Activated naive CD4-positive, alpha-beta T cell treated with anti-CD3 and anti-CD28 coated beads, Interleukin-2, amount 10 ng/mL, durations not matched to agents 7 days and 5 days (primary cell): ENCODE measurements around the gene HAND1.

Experiments used
- CTCF ChIA-PET: fragments of 350-600 bp; sonication (Branson Sonifier 250); formaldehyde crosslinking; loops from one replicate; lab custom pipeline; 2021; ENCODE audit warnings: antibody characterized with exemption; lab: Charles Lee
- DNase-seq: peaks from one replicate; pipeline ENCODE4 v3.0.0-alpha.2; 2020
- H3K27ac Mint-ChIP-seq: one replicate; pipeline ENCODE4 v1.8.0; 2021; ENCODE audit warnings: mild to moderate bottlenecking, moderate library complexity, mixed read lengths
- H3K27me3 Mint-ChIP-seq: one replicate; pipeline ENCODE4 v1.8.0; 2021; ENCODE audit warnings: mild to moderate bottlenecking, mixed read lengths
- H3K36me3 Mint-ChIP-seq: one replicate; pipeline ENCODE4 v1.8.0; 2021; ENCODE audit warnings: mixed read lengths
- H3K4me1 Mint-ChIP-seq: one replicate; pipeline ENCODE4 v1.8.0; 2021; ENCODE audit warnings: mixed read lengths
- H3K4me3 Mint-ChIP-seq: one replicate; pipeline ENCODE4 v1.8.0; 2021; ENCODE audit warnings: mild to moderate bottlenecking, moderate library complexity, mixed read lengths
- H3K9me3 Mint-ChIP-seq: one replicate; pipeline ENCODE4 v1.8.0; 2021; ENCODE audit warnings: mixed read lengths

HAND1 gene

DNA sequence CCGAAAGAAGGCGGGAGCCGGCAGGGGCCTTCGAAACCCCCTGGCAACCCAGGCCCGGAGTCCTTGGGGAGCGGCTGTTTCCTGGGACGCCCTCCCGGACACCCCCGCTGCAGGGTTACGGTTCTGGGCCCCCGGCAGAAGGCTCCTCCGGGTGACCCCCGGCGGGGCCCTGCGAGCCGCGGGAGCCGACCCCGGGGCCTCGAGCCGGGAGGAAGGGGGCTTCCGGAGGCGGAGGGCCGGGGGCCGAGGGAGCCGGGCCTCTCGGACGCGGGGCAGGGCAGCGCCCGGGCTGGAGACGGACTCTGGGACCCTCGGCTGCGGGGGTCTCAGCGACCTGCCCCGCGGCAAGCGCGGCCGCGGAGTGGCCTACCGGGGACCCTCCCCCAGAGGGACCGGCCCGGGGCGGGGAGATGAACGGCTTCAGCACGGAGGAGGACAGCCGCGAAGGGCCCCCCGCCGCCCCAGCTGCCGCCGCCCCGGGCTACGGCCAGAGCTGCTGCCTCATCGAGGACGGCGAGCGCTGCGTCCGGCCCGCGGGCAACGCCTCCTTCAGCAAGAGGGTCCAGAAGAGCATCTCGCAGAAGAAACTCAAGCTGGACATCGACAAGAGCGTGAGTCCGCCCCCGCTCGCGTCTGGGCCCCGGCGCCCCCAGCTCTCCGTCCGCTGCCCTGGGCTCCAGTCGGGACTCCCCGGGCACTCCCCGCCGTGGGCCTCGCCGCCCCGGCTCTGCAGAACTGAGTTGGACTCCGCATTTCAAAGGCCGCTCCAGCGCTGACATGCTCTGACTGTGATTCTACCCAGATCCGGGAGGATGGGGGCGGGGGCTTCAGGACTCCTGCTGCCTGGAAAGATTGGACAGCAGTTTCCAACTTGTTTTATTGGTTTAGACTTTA, 31.6 kb downstream of the HAND1 start:
- CTCF ChIA-PET: interaction anchor here (1.2 kb wide), 1 partner anchor 374 kb away, joined by 3 read pairs; no protein-coding TSS in a partner anchor
- Mint-ChIP-seq H3K27me3 (no peaks in the 10 kb centered on the region), H3K9me3 (no peaks in the 10 kb centered on the region), H3K36me3 (peaks cover 33% of the 10 kb centered on the region), H3K27ac (peak overlapping the region; percentile 77), H3K4me3 (peak overlapping the region; percentile 91), H3K4me1 (peaks cover 48% of the 10 kb centered on the region)
- peak; percentile 63 for DNase-seq

DNA sequence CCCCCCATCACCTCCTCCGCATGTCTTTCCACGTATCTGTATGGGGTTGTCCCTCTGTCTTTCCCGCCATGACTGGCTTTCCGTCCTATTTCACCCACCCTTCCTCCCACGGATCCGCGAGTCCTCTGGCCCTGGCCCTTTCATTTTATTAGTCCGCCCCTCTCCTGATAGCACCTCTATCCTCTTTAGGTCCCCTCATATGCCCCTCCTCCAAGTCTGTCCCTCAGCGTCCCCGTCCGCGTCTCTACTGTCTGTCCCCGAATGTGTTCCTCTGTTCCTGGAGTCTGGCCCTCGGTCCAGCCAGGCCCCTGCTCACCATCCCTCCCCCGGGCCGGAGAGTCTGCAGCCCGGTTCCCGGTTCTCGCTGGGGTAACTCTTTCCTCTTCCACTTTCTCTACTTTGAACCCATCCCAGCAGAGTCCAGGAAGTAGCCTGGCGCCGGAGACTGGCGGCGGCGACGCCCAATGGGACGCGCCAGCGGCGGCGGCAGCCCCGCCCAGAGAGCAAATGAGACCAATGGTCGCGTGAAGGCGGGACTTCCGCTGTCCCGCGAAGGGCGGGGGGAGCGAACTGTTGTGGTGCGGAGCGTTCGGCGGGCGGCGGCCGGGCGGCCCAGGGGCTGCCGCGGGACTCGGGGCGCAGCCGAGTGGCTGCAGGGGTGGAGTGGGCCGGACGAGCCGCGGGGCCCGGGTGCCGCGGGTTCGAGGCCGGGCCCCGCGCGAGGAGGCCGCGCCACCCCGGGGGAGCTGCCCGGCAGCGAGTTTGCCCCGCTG, 32.4 kb downstream of the HAND1 start, which contains the start of gene SAP30L:
SAP30L (plus strand) TSS at position 576 of the 773 bp plus-strand sequence. CDS start 608 bp downstream, outside the sequence.
- Mint-ChIP-seq H3K27ac (peak within 1 kb of the TSS; percentile 90), H3K9me3 (no peaks in the 10 kb centered on the region), H3K36me3 (peaks cover 34% of the 10 kb centered on the region), H3K4me3 (peak within 1 kb of the TSS; percentile 97), H3K4me1 (peaks cover 45% of the 10 kb centered on the region), H3K27me3 (no peaks in the 10 kb centered on the region)
- CTCF ChIA-PET: interaction anchor here (1.2 kb wide), 1 partner anchor 373 kb away, joined by 3 read pairs; no protein-coding TSS in a partner anchor
- peak; percentile 96 for DNase-seq

DNA sequence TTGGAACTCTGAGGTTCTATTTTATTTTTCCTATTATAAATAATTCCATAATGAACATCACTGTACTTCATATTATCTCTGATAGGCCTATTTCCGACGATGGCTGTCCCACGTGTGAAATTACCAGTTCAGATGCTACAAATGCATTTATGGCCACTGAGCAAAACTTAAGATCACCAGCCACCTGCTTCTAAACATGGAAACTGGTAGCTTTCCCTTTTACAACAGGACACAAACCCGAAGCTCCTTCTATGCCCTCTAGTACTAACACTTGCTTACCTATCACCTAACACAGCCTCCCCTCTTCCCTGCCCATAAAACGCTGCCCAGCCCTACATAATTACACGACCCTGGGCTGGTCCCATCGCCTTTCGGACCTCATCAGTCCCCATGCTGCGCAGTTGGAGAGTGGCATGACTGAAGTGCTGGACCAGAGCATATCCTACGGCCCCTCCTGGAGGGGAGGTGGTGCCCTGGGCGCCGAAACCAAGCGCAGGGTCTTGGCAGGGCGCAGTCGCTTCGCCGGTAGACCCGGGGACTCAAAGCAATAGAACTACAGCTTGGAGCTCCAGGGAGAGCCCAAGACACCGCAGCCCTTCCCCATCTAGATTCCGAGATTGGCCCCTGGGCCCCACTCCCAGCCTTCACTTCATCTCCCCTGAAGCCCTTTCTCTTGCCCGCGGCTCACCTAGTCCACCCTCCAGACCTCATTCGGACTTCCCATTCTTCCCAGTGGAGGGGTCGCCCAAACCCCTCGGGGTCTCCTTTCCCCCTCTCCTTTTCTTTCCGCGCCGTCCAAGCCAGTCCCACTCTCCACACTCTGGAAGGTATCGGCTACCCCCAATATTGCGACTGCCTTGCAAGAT, 33.2 kb downstream of the HAND1 start:
- CTCF ChIA-PET: no interaction called here
- Mint-ChIP-seq H3K27me3 (no peaks in the 10 kb centered on the region), H3K27ac (peak overlapping the region; percentile 90), H3K4me3 (peak overlapping the region; percentile 97), H3K9me3 (no peaks in the 10 kb centered on the region), H3K4me1 (peaks cover 40% of the 10 kb centered on the region), H3K36me3 (peaks cover 31% of the 10 kb centered on the region)
- peak; percentile 31 for DNase-seq

DNA sequence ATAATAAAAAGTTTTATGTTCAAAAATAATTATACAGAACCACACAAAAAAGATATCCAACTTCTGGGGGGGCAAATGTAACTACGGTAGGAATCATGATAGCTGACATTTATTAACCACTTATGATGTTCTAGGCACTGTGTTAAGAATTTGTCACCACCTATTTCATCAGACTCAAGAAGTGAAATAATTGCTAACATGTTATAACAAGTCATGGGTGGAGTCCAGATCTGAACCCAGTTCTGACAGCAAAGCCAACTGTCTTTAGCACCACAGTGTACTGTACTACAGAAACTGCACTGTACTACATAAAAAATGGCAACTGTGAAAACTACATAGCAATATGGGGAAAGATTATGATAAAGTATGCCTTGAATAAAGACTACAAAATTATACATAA, 35.2 kb downstream of the HAND1 start:
- peaks cover 23% of the 10 kb centered on the region for H3K4me1 Mint-ChIP-seq
- no peak for DNase-seq
- peaks cover 40% of the 10 kb centered on the region for H3K36me3 Mint-ChIP-seq
- CTCF ChIA-PET: no interaction called here
- H3K27me3 Mint-ChIP-seq: no peaks in the 10 kb centered on the region
- no peak overlapping the region for H3K27ac Mint-ChIP-seq
- no peaks in the 10 kb centered on the region for H3K9me3 Mint-ChIP-seq
- H3K4me3 Mint-ChIP-seq: no peak overlapping the region

DNA sequence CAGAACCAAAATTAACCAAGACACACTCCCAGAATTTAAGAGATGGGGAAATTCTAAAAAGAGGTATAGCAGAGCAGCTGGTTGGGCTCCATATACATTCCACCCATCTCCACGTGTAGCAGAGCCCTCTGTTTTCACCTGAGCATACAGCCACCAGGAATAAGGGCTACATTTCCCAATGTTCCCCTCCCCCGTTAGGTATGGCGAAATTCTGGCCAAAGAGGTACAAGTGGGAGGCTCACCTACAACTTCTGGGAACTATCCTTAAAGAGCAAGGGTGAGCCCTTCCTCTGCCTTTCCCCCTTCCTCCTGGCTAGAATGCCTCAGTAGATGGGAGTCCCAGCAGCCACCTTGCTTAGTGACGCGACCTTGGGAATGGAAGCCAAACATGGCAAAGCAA, 37.5 kb downstream of the HAND1 start:
- no peak for DNase-seq
- H3K27me3 Mint-ChIP-seq: no peaks in the 10 kb centered on the region
- H3K4me1 Mint-ChIP-seq: peaks cover 13% of the 10 kb centered on the region
- peaks cover 58% of the 10 kb centered on the region for H3K36me3 Mint-ChIP-seq
- CTCF ChIA-PET: interaction anchor here (0.9 kb wide), 1 partner anchor 11 kb away, joined by 3 read pairs; no protein-coding TSS in a partner anchor
- no peak overlapping the region for H3K27ac Mint-ChIP-seq
- no peak overlapping the region for H3K4me3 Mint-ChIP-seq
- no peaks in the 10 kb centered on the region for H3K9me3 Mint-ChIP-seq

DNA sequence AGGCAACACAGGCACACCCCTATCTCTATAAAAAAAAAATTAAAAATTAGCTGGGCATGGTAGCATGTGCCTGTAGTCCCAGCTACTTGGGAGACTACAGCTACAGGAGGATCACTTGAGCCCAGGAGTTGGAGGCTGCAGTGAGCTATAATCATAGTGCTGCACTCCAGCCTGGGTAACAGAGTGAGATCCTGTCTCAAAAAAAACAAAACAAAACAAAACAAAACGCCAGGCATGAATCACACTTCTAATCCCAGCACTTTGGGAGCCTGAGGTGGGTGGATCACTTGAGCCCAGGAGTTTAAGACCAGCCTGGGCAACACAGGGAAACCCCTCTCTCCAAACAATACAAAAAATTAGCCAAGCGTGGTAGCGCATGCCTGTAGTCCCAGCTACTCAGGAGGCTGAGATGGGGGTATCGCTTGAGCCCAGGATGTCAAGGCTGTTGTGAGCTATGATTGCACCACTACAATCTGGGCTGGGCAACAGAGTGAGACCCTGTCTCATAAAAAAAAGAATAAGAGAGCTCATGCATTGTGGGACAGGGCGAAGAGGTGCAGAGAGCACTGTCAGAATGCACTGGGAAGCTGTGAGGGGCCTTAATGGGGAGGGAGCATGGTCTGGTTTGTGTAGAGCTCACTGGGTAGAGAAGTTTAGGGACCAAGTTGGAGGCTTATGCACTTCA, 40.6 kb downstream of the HAND1 start:
- peaks cover 2% of the 10 kb centered on the region for H3K4me1 Mint-ChIP-seq
- CTCF ChIA-PET: interaction anchor here (1.8 kb wide), 1 partner anchor 31 kb away, joined by 5 read pairs; no protein-coding TSS in a partner anchor
- no peaks in the 10 kb centered on the region for H3K27me3 Mint-ChIP-seq
- H3K36me3 Mint-ChIP-seq: peaks cover 68% of the 10 kb centered on the region
- no peaks in the 10 kb centered on the region for H3K9me3 Mint-ChIP-seq
- no peak overlapping the region for H3K27ac Mint-ChIP-seq
- no peak for DNase-seq
- H3K4me3 Mint-ChIP-seq: no peak overlapping the region

DNA sequence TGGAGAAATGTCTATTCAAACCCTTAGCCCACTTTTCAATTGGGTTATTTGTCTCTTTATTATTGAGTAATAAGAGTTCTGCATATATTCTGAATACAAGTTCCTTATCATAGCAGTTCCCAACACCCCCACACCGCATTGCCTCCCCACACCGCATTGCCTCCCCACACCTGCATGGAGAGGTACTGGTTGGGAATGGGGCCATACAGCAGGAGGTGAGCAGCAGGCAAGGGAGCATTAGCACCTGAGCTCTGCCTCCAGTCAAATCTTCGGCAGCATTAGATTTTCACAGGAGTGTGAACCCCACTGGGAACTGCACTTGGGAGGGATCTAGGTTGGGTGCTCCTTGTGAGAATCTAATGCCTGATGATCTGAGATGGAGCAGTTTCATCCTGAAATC, 42.8 kb downstream of the HAND1 start:
- H3K4me1 Mint-ChIP-seq: no peaks in the 10 kb centered on the region
- peaks cover 59% of the 10 kb centered on the region for H3K36me3 Mint-ChIP-seq
- CTCF ChIA-PET: no interaction called here
- H3K27ac Mint-ChIP-seq: no peak overlapping the region
- no peaks in the 10 kb centered on the region for H3K9me3 Mint-ChIP-seq
- H3K27me3 Mint-ChIP-seq: no peaks in the 10 kb centered on the region
- no peak for DNase-seq
- H3K4me3 Mint-ChIP-seq: no peak overlapping the region

DNA sequence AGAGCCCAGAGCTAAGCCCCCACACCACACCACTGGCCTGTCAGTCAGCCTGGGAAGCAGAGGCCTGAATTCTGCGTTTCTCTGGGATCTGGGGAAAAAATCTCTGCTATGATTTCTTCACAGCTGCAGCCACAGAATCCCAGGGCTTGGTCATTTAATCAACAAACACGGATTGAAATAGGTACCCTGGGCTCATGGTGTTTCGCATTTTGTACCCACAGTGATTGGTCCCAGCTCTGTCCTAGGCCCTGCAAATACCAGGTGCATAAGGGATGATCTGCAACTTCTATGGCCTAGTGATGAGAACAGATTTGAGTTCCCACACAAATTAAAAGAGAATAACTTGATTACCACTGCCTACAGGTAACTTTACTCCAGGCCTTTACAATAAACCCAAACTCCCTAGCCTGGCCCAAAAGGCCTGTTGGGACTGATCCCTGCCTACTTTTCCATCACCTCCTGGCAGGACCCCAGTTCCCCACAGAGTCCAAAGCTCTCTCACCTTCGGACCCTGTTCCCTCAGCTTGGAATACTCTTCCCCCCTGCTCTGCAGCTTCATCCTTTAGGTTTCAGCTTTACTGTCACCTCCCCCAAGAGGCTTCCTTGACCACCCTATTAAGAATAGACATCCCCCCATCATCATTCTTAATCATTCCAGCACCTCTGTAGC, 46.9 kb downstream of the HAND1 start:
- Mint-ChIP-seq H3K4me3 (no peak overlapping the region), H3K9me3 (no peaks in the 10 kb centered on the region), H3K27me3 (no peaks in the 10 kb centered on the region), H3K4me1 (no peaks in the 10 kb centered on the region), H3K27ac (no peak overlapping the region), H3K36me3 (peaks cover 31% of the 10 kb centered on the region)
- CTCF ChIA-PET: interaction anchor here (0.6 to 1.4 kb wide), 2 partner anchors 37 to 465 kb away, joined by 3 to 4 read pairs; no protein-coding TSS in a partner anchor
- no peak for DNase-seq

DNA sequence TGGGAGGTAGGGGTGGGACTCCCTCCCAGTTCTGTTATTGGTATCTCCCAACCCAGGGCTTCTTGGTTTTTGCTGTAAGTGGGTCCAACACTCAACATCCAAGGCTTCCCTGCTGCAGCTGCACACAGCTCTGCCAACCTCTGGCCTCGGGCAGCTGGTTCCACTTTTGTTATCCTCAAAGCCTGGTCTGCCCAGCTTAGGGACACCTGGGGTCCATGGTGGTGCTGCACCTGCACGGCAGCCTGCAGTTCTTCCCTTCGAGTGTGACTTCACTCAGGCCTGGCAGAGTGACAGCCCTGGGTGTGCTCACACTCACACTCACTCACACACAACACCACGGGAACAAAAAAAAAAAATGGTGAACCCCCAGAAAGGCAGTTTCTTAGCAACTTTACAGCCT, 47.6 kb downstream of the HAND1 start:
- H3K9me3 Mint-ChIP-seq: no peaks in the 10 kb centered on the region
- no peak overlapping the region for H3K4me3 Mint-ChIP-seq
- H3K36me3 Mint-ChIP-seq: peaks cover 26% of the 10 kb centered on the region
- H3K27ac Mint-ChIP-seq: no peak overlapping the region
- DNase-seq: no peak
- CTCF ChIA-PET: interaction anchor here (1.4 kb wide), 1 partner anchor 38 kb away, joined by 4 read pairs; no protein-coding TSS in a partner anchor
- H3K27me3 Mint-ChIP-seq: no peaks in the 10 kb centered on the region
- H3K4me1 Mint-ChIP-seq: no peaks in the 10 kb centered on the region

DNA sequence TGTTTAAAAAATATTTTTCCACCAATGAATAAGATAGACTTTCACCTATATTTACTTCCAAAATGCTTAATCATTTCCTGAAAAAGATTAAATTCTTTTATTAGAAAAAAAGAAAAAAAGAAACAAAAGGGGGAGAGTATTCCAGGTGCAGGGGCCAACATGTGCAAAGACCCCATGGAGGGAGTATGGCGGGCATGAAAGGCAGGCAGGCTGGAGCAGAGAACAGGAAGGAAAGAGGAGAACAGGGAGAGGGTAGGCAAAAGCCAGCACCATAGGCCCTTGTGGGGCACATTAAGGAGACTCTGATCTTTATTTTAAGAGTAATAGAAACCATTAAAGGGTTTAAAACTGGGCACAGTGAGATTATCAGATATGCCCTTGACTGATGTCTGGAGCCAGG, 48.7 kb downstream of the HAND1 start:
- H3K9me3 Mint-ChIP-seq: no peaks in the 10 kb centered on the region
- no peak overlapping the region for H3K27ac Mint-ChIP-seq
- DNase-seq: no peak
- no peaks in the 10 kb centered on the region for H3K4me1 Mint-ChIP-seq
- H3K36me3 Mint-ChIP-seq: peaks cover 26% of the 10 kb centered on the region
- no peaks in the 10 kb centered on the region for H3K27me3 Mint-ChIP-seq
- H3K4me3 Mint-ChIP-seq: no peak overlapping the region
- CTCF ChIA-PET: interaction anchor here (0.9 to 1.4 kb wide), 2 partner anchors 11 to 39 kb away, joined by 3 to 4 read pairs; no protein-coding TSS in a partner anchor

DNA sequence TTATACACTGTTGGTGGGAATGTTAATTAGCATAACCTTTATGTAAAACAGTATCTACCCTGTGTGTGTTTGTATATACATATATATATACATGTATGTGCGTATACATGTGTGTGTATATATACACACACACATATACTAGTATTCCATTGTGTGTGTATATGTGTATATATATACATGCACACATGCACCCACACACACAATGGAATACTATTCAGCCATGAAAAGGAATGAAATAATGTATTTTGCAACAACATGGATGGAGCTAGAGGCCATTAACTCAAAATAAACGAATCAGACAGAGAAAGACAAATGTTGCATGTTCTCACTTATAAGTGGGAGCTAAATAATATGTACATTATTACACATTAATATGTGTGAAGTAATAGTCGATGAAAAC, 49.8 kb downstream of the HAND1 start:
- no peaks in the 10 kb centered on the region for H3K27me3 Mint-ChIP-seq
- H3K4me1 Mint-ChIP-seq: no peaks in the 10 kb centered on the region
- no peak for DNase-seq
- no peak overlapping the region for H3K27ac Mint-ChIP-seq
- H3K9me3 Mint-ChIP-seq: no peaks in the 10 kb centered on the region
- CTCF ChIA-PET: no interaction called here
- H3K36me3 Mint-ChIP-seq: peaks cover 27% of the 10 kb centered on the region
- no peak overlapping the region for H3K4me3 Mint-ChIP-seq
